Measurements from ENCODE around the gene CTSW. TPM values are rescaled to one million over a fixed set of nuclear protein-coding genes. Genes with fewer than 3 reads are reported as not detected.

The CTSW gene
- total RNA-seq, 4 donors from 2014 or later, result 1.5 to 3.1 TPM; not detected in 2

DNA sequence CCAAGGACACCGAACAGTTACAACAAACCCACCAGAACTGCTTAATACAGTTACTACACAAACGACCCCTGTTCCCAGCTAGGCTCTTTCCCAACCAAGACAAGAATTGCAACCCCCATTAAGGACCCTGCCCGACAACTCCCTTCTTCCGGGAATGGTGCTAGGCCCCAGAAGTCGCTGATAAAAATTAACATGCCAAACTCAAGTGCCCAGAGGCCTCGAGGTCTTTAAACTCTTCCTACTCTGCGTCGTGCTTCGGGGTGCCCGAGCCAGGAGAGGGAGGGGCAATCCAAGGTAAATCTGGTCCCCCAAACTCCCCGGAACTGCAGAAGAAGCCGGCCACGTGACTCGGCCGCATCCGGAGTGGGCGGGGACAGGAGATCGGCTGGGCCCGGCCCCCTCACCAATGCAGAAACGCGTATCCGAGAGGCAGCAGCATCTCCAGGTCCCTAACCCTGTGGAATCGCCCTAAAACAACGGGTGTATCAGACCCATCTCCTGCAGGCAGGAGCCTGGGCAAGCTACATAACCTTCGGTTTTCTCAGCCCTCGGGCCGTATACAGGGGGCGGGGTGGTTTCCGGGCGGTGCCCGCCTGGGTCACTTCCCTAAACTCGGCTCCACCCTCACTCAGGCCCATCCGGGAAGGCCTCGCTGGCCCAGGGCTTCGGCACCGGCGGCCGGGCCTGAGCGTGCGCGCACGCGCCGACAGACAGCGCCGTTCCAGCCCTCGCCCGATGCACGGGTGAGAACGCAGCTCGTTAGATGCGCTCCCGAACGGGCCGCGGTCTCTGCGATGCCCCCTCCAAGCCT is 22.7 kb upstream of the CTSW start:
- WGBS, 2 donors, result 1 to 3% methylated on average over 36 to 56 of the region's 57 CpGs
- peaks cover 0 to 53% (median 22%) of the 10 kb centered on the region in 4 donors for H3K4me1 ChIP-seq
- H3K27me3 ChIP-seq, result no peaks in the 10 kb centered on the region
- peak in 1 of 2 donors; percentile 78 for TF ChIP-seq EP300 (IDR thresholded peaks at IDR 0.05)
- TF ChIP-seq POLR2A (IDR thresholded peaks at IDR 0.05), result peak in 1 of 2 donors; percentile 60
- TF ChIP-seq, protein P1, sequence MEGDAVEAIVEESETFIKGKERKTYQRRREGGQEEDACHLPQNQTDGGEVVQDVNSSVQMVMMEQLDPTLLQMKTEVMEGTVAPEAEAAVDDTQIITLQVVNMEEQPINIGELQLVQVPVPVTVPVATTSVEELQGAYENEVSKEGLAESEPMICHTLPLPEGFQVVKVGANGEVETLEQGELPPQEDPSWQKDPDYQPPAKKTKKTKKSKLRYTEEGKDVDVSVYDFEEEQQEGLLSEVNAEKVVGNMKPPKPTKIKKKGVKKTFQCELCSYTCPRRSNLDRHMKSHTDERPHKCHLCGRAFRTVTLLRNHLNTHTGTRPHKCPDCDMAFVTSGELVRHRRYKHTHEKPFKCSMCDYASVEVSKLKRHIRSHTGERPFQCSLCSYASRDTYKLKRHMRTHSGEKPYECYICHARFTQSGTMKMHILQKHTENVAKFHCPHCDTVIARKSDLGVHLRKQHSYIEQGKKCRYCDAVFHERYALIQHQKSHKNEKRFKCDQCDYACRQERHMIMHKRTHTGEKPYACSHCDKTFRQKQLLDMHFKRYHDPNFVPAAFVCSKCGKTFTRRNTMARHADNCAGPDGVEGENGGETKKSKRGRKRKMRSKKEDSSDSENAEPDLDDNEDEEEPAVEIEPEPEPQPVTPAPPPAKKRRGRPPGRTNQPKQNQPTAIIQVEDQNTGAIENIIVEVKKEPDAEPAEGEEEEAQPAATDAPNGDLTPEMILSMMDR (IDR thresholded peaks at IDR 0.05), result no peak
- peaks cover 2 to 48% (median 29%) of the 10 kb centered on the region in 3 donors for H3K36me3 ChIP-seq
- peak overlapping the region; percentile 88 to 92 (median 90) for H3K4me3 ChIP-seq
- H3K9me3 ChIP-seq, result no peaks in the 10 kb centered on the region
- peak; percentile 66 to 80 for DNase-seq (ENCODE audit: low spot score in 2 of 2)
- peak overlapping the region; percentile 86 to 99 (median 96) for H3K27ac ChIP-seq

DNA sequence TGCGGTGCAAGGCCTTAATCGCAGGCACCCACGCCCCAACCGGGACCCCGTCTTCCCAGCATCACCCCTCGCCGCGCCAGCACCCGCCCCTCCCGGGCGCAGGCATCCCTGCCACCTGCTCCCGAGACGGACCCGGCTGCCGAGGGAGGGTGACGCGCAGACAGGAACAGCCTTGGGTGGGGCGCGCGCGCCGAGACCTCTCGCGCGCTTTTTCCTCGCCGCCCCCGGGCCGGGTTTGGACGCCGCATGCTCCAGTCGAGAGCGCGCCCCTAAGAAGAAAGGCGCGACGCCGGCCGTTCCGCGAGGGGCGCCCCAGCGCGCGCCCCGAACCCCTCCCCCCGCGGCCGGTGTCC is 22.2 kb upstream of the CTSW start:
- no peaks in the 10 kb centered on the region for H3K9me3 ChIP-seq
- H3K27me3 ChIP-seq, result no peaks in the 10 kb centered on the region
- H3K4me1 ChIP-seq, result peaks cover 0 to 59% (median 24%) of the 10 kb centered on the region in 4 donors

DNA sequence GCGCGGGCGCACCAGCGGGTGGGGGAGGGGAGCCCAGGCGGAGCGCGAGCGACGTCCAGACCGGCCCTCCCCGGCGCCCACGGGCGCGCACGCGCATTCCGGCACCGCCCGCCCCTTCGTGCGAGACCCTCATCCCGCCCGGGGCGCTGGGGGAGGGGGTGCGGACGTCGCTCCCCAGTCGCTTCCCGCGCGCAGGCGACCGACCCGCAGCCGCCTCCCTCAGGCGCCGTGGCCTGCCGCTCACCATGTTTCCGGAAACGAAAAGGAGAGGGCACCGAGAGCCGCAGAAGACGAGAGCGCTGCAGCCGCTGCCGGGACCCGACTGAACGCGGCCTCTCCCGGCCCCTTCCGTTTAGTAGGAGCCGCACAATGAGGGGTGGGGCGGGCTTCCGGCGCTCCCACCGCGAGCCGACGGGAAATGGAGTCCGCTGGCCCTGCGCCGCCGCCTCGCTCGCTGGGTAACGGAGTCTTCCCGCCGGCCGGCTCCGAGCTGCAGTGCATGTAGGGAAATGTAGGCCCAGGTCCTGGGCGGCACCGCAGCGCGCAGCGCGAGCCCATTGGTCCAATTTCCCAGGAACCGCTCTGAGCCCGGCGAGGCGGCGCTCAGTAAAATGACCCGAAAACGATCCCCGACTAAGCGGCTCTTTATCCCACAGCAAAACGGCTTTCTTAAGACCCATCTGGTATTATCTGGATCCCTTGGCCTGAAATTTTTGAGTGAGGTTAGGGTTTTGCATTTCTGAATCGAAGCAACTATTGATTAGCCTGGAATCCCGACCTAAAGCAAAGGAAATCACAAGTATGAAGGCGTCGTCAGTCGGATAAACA is 21.6 kb upstream of the CTSW start, which contains the start of gene CFL1:
Gene CFL1, minus strand, starts transcription at position 328 of the 828 bp plus-strand sequence. Its CDS starts 81 bp downstream, at position 247.
- WGBS, 2 donors, result 0% methylated on average over 26 to 40 of the region's 92 CpGs
- H3K4me1 ChIP-seq, result peaks cover 0 to 65% (median 24%) of the 10 kb centered on the region in 4 donors
- peak within 1 kb of the TSS; percentile 88 to 92 (median 90) for H3K4me3 ChIP-seq
- TF ChIP-seq, protein P1 (IDR thresholded peaks at IDR 0.05), result peak in 2 of 5 experiments; percentile 37 to 42
- TF ChIP-seq EP300 (IDR thresholded peaks at IDR 0.05), result peak; percentile 89 to 99
- peak; percentile 95 to 99 for TF ChIP-seq POLR2A (IDR thresholded peaks at IDR 0.05)
- peak within 1 kb of the TSS; percentile 96 to 99 (median 98) for H3K27ac ChIP-seq
- no peaks in the 10 kb centered on the region for H3K9me3 ChIP-seq
- DNase-seq (ENCODE audit: low spot score in 2 of 2), result peak; percentile 94 to 97
- H3K36me3 ChIP-seq, result peaks cover 2 to 48% (median 28%) of the 10 kb centered on the region in 3 donors
- H3K27me3 ChIP-seq, result no peaks in the 10 kb centered on the region

More for the DNA sequence above, 22.2 kb upstream of the CTSW start:
- 0% methylated on average over 25 to 35 of the region's 49 CpGs for WGBS, 2 donors
- no peak for DNase-seq (ENCODE audit: low spot score in 2 of 2)
- Histone ChIP-seq H3K36me3 (peaks cover 2 to 48% (median 32%) of the 10 kb centered on the region in 3 donors), H3K4me3 (peak overlapping the region; percentile 88 to 92 (median 90)), H3K27ac (peak overlapping the region; percentile 86 to 99 (median 96))
- TF ChIP-seq EP300 (IDR thresholded peaks at IDR 0.05) (no peak), POLR2A (IDR thresholded peaks at IDR 0.05) (no peak)
- TF ChIP-seq, protein P1 (IDR thresholded peaks at IDR 0.05), result no peak

DNA sequence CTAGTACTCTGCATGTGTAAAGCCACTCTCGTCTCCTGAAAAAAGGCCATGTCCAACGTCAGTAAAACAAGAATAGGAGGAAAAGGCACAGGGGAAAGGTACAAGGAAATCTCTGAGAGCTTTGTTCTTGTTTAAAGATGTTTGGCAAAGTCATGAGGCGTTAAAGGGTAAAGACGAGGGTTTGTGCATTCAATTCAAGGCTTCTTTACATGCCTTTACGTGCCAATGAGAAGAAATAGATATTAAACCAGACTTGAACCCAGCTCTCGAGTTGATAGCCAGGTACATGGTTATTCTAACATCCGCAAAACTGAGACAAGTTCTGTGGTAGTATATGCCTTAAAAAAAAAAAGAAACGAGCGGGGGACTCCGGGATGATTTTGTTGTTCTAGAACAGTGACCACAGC is 21.0 kb upstream of the CTSW start:
- Histone ChIP-seq H3K9me3 (no peaks in the 10 kb centered on the region), H3K4me1 (peaks cover 0 to 69% (median 24%) of the 10 kb centered on the region in 4 donors), H3K27me3 (no peaks in the 10 kb centered on the region), H3K4me3 (peak overlapping the region; percentile 69 to 91 (median 88)), H3K27ac (peak overlapping the region; percentile 96 to 99 (median 98)), H3K36me3 (peaks cover 1 to 48% (median 24%) of the 10 kb centered on the region in 3 donors)
- no peak for TF ChIP-seq POLR2A (IDR thresholded peaks at IDR 0.05)
- TF ChIP-seq, protein P1 (IDR thresholded peaks at IDR 0.05), result no peak
- no peak for TF ChIP-seq EP300 (IDR thresholded peaks at IDR 0.05)
- WGBS, 2 donors, result 0 to 1% methylated on average over 10 of the region's 10 CpGs
- no peak for DNase-seq (ENCODE audit: low spot score in 2 of 2)
